Stimulated activated CD4-positive, alpha-beta T cell treated with anti-CD3 and anti-CD28 coated beads, Interleukin-4, amount 100 ng/mL, for 4 hours (primary cell): ENCODE data around the gene P2RY6.

Experiments
- DNase-seq, 2 experiments: peaks; one replicate each; pipeline ENCODE4 v3.0.0-alpha.2; 2020

P2RY6 gene

DNA sequence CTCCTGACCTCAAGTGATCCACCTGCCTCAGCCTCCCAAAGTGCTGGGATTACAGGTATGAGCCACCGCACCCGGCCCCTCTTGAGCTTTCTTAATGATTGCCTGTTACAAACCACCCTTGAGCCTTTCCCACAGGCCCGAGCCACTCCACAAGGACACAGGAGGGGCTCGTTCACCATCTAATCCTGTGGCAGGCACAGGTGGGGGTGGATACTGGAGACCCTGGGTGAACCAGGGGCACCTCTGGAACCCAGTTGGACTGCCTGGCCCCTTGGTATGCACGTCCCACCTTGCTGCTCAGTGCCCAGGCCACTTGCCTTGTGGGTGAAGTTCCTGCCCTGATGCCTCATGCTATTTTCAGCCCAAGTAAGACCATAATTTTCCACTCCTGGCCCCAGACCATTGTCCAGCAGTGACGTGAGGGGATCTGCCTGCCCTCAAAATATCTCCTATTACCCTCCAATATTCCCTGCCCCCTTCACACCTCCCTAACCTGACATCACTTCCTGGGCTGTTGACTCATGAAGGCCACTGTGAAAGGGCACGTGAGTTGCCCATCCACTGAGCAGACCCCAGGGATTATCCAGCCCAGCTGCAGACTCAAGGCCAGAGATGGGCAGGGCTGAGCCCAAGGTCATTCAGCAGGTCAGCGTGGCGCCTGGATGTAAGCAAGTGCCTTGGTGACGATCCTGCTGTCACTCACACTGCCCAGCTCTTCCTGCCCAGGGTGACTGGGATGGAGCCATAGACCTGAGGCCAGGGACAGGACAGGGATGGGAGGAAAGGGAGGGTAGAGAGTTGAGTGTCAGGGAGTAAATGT lies 34.5 kb upstream of the P2RY6 start:
- no peak for DNase-seq

DNA sequence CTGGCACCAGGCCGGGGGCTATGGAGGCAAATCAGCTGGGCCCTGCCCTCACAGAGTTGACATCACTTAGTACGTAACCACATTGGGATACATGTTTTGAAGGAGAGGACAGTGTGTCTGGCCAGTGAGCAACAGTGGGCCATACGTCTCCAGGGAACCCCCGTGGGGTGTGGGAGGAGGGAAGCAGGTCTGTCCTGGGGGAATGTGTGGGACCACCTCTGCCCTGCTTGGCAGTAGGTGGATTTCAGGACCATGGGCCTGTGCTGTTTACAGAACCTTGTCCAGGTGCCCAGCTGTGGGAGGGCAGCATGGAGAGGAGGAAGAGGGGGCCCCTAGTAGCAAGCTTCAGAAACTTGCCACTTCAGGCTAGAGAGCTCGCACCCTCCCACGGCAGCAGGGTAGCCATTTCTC lies 33.0 kb upstream of the P2RY6 start:
- DNase-seq, result no peak

DNA sequence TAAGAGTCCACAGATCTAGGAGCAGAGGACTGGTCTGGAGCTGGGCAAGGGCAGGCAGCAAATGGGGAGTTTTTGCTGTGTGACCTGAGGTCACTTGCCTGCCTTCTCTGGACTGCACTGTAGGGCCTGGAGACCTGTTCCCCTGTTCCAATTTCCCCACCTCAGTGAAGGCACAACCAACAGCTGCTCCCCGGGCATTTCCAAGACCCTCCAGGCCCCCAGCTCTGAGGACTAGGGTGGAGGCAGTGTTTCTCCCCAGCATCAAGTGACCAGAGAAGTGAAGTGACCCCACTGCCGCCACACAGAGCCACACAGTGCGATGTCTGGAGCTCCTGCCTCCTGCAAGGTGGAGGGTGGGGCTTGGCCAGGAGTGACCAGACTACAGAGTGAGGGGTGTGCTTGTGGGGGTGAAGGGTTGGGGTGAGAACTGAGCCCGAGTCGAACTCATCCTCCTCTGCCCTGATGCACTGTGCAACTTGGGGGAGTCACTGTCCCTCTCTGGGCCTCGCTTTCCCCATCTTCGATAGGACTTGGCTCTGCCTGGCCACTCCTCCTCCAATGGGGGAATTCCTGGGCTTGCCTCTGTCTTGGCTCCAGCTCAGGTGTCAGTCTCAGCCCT lies 32.5 kb upstream of the P2RY6 start:
- no peak for DNase-seq

DNA sequence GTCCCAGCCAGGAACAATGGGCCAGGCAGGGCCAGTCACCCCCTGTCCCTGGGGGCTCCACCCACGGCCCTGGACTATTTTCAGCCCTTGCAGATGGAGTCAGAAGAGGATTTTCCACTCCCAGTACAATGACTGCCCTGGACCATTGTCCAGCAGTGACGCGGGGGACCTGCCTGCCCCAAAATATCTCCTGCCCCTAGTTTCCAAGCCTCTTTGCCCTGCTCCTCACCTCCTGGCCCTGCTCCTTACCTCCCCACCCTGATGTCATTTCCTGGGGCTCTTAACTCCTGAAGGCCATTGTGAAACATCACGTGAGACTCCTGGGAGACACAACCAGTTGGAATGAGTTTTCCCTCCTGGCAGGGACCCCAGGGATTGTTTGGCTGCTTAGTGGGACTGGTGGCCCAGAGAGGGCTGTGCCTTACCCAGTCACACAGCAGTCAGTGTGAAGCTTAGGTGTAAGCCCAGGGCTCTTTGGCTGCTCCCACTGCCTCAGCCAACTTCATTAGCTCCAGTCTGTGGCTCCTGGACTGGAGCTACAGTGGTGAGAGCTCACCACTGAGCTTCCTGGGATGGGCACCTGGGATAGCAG lies 31.9 kb upstream of the P2RY6 start:
- DNase-seq, result no peak

DNA sequence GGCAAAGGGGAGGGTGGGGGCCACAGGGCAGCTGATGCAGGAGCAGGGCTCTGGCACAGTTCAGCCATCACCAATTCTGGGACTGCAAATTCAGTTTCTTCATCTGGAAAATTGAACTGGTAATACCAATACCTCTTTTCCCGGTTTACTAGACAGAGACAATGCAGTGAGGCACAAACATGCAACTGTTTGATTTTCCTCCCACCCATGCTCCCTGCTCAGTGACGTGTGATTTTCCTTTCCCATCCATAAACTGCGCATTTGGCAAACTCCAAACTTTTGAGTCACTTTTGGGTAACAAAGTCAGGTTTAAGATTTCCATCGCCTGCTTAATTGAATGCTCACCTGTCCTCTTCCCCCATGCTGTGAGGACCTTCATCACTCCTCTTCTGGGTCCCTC lies 30.8 kb upstream of the P2RY6 start:
- DNase-seq, result no peak

DNA sequence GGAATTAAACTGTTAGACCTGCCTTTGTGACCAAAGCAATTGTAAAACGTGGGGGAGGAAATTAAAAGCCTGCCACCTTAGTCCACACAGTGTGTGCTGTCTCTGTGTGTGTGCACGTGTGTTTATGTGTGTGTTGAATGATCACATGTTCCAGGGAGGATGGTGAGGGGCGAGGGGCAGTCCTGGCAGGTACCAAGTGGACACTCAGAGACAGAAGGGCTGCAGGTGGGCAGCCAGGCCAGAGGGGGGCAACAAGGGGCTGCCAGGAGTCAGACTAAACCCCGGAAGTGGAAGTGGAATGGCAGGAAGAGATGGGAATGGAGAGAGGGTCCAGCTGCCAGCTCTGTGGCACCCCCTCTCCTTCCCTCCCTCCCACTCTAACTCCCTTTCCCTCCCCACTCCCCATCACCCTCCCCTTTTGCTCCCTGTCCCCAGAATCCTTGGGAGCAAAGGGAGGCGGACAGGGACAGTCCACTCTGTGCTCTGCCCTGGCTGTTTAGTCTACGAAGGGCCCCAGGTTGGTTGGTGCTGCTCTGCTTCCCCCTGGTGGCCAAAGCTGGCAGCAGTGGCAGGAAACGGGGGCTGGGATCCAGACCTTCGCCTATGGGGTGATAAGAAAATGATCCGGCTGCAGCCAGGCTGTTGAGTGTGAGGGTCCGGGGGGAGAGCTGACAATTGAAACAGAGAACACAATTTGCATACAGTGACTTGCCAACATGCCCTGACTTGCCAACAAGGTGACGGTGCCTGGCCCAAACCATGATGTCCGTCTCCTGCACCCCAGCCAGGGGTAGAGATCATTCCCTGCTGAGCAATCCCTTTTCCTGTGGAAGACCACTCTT lies 29.7 kb upstream of the P2RY6 start:
- peak; percentile 47 to 70 for DNase-seq

DNA sequence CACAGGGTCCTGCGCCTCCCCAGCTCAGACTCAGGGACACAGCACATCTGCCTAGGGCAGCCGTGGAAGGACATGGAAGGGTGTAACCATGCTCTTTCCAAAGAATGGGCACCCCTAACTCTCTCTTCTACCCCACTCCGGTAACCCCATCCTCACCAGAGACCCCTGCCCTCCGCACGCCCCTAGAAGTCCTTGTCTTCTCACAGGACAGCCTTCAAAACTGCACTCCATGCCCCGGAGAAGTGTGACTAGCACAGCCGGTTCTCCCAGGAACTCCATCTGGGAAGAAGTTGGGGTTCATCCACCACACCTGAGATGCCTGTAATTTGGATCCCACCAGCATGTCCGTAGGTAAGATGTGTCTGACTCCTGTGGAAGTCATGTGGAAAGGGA lies 29.0 kb upstream of the P2RY6 start:
- no peak for DNase-seq

DNA sequence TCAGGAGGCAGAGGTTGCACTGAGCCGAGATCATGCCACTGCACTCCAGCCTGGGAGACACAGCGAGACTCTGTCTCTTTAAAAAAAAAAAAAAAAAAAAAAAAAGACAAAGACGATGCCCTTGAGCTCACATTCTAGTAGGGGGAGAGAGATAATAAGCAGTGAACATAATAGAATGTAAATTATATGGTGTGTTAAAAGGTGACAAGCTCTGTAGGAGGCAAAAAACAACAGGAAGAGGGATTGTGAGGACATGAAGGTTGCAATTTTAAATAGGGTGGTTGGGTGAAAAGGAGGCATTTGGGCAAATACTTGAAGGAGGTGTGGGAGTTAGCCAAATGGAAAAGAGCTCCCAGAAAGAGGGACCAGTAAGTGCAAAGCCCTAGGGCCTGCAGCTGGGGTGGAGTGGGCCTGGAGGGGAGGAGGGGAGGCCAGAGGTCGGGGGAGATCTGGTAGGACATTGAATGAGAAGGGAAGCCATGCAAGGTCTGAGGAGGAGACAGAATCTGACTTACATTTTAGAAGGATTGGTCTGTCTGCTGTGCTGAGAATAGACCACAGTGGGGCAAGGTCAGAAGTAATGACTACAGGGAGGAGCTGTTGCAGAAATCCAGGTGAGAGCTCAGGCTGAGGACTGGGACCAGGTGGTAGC lies 27.4 kb upstream of the P2RY6 start:
- DNase-seq, result no peak

DNA sequence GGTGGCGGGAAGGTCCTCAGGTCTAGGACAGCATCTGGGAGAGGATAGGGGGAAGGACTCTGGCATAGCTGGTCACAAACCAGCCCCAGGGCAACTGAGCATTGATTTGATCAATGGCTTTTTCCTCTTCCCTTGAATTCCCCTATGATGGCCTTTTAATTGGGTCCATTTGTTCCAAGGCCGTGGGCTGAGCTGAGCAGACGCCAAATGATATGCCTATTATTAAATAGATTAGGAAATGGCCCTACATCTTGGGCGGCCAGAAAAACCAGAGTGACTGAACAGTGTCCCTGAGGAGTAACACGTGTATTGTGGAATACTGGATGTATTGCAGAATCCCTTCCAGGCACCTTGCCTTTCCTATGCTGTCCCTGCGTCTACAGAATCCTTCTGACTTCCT lies 26.7 kb upstream of the P2RY6 start:
- DNase-seq, result no peak

DNA sequence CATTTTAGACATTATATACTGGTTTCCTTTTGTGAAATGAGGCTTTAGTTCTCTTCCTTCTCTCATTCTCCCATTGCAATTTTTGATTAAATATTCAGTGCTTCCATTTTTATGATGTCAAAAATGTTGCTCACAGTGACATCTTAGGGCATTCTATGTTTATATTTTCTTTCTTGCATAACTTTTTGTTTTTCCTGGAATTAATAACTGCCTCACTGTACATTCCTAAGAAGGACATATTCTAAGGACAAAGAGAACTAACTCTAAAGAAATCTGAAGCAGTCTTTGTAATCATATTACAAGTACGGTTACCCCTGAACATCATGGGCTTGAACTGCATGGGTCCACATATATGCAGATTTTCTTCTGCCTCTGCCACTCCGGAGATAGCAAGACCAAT lies 25.8 kb upstream of the P2RY6 start:
- no peak for DNase-seq

DNA sequence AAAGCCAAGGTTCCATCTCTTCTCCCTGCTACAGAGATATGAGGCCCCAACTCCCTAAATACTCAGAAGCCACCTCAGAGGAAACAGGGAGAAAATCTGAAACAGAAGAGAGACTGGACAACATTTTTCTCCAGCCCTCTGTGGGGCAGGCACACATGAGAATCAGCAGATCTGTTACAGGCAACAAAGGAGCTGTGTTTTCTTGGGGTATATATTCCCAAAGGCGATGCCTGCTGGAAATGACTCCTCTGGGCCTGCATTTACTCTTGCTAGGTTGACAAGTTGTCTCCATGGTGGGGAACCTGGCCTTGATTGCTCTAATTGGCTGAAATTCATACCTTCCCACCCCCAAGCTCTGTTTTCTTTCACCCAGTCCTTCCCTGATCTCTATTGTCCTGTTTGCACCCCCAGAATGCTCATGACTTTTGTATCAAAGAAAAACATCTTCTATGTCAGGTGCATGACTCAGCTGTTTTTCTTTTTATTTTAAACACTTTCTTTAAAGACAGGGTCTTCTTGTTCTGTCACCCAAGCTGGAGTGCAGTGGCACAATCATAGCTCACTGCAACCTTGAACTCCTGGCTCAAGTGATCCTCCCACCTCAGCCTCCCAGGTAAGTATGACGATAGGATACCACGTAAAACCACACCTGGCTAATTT lies 23.5 kb upstream of the P2RY6 start:
- DNase-seq, result no peak

DNA sequence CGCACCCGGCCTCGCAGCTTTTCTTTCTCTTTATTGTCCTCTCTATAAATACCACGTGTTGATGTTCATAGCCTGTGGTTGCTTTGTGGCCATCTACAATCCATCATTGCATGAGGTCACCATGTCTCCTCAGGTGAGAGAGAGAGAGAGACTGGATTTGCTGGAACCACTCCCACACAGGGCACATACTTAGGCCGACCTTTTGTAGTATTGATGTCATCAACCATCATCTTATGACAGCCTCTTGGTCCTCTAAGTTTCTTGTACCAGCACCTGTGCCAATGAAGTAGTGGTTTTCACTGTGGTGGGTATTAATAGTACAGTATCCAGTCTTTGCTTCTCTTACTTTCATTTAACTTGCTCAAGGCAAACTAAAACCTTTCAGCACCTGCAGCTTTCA lies 22.8 kb upstream of the P2RY6 start:
- DNase-seq, result no peak

DNA sequence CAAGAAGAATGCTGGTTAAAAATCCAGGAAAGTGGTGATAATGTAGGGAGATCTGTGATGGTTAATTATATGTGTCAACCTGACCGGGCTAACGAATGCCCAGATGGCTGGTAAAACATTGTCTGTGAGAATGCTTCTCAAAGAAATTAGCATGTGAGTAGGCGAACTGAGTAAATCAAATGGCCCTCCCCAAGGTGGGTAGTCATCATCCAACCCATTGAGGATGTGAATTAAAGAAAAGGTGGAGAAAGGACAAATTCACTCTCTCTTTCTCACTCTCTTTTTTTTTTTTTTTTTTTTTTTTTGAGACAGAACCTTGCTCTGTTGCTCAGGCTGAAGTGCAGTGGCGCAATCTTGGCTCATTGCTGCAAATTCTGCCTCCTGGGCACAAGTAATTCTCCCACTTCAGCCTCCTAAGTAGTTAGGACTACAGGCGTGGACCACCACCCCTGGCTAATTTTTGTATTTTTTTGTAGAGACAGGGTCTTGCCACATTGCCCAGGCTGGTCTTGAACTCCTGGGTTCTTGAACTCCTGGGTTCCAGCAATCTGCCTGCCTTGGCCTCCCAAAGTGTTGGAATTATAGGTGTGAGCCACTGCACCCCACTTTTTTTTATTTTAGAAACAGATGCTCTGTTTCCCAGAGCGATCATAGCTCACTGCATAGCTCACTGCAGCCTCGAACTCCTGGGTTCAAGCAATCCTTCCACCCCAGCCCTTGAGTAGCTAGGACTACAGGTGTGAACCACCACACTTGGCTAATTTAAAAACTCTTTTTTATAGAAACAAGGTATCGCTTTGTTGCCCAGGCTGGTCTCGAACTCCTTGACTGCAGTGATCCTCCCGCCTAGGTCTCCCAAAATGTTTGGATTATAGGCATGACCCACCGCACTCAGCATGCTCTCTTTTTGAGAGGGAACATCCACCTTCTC lies 22.0 kb upstream of the P2RY6 start:
- no peak for DNase-seq

DNA sequence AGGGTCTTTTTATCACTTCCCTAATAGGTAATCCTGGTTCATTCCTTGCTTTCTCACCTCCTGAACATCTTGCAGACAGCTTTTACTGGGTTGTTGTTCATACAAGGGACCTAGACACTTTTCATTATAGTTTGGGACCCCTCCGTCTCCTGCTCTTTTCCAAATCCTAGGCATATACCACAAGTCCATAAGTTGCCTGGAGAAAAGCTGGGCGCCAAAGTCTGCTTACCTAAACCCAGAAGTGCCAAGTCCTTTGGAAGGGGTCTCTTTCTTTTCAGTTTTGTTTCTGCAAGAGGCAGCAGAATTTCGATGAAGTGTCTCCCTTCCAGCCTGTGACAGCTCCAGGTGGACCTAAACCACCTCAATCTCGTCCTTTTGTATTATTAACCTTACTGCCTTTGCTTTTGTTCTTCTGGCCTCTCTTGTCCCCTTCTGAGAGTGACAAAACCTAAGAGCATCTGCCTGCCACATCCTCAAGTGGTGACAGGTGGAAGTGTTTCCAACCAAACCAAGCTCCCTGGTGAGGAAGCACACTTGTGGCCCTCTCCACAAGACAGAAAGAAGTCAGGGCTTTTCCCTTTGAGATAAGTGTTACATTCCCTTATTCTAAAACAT lies 19.5 kb upstream of the P2RY6 start:
- DNase-seq, result no peak

DNA sequence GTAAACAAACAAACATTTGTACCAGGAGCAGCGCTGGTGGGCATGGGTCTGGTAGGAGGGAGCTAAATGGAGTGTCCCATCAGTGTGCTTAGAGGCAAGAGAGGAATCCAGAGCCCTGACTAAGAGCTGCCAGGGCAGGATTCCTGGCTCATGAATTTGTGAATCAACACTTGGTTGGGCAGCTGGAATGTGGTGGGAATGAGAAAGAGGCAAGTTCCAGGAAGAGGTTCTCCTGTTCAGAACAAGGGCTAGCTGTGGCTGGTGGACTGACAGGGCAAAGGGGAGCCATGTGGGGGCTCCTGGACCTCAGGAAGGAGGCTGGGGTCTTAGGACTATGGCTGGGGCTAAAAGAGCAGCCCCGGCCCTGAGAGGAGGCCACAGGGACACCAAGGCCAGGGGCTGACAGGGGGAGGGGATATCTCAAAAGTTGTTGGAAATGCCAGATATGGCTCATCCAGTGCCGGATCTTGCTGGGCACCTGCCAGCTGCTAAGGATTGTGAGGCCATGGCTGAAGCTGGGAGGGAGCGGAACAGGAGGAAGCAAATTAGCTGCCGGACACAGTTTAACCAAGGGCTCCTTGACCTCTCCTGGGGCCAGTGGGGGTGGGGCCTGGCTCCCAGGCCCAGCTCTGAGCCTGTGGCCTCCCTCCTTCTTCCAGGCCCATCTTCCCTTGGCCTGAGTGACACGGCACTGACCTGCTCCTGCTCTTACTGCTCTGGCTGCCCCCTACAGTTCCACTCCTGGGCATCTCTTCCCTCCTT lies 14.6 kb upstream of the P2RY6 start:
- DNase-seq, result no peak

DNA sequence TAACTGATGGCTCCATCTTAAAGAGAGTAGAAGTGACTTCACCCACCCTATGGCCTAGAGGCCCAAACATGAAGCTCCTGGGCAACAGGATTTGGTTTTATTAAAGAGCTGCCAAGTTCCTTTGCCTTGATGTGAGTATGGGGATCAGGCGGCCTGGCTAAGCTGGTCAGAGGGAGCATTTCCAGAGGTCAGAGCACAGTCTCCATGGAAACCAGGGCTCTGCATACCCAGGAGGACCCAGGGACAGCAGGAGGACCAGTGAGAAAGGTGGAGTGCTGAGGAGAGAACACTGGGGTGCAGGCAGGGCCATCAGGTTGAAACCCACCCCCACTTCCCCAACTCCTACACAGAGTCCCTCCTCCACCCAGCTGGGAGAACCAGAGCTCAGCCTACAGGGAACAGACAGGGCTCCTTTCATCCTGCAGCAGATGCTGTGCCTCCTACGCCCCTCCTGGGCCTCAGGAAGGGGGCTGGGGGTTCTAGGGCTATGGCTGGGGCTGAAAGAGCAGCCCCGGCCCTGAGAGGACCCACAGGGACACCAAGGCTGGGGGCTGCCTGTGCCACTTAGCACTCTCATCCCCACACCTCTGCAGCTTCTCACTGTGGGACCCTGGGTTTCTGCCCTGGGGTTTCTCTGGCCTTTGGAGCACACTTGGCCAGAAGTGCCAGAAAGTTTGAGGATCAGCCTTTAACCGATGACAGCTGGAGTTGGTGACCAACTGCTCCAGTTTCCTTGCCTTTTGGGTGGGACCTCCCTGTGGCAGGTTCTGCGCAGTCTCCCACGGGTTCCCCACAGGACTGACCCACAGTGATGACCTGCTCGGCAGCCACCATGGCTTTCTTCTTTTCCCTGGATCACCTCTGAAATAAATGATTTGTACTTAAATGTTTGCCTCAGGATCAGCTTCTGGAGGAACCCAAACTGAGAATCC lies 13.8 kb upstream of the P2RY6 start:
- no peak for DNase-seq

DNA sequence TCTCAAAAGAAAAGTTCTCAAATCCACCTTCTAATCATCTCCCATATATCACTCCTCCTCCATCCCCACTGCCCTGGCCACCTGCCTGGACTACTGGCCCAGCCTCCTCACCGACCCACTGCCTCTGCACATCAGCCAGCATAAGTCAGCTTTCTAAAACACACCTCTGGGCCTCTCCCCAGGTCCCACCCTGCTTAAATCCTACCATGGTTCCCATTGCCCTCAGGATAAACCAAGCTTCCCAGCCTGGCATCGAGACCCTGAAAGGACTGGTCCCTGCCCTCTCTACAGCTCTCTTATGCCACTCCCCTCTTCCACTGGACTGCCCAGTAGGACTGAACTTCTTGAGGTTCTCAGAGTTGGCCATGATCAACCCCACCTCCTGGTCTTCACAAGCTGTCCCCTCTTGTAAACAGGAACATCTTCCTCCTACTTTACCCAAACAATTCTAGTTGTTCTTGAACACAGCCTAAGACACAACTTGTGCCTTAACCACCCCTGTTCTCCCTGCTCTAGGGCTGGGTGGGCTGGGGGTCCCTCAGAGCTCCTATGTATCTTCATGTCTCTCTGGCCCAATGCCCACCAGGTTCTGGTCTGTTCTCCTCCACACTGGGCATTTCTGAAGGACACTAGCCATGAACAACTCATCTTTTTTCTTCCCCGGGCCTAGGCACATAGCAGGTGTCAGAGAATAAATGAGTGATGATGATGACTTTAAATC lies 12.6 kb upstream of the P2RY6 start:
- no peak for DNase-seq

DNA sequence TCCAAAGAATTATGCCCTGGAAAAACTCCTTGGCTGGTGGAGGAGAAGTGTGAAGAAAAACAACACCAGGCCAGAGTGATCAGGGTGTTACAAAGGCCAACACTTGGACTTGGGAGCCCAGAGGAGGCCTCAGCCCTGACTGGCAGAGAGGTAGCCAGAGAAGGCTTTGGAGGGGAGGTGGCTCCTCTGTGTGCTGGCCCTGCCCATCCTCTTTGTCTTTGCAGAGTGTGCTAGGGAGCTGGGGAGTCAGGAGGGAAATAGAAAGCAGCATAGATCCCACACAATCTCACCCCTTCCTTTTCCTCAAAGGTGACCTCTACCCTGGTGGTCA lies 12.0 kb upstream of the P2RY6 start:
- DNase-seq, result no peak
